Stimulated activated effector memory CD8-positive, alpha-beta T cell treated with anti-CD3 and anti-CD28 coated beads, Interleukin-12 subunit alpha, Interleukin-12 subunit beta, amount 100 ng/mL, for 72 hours (primary cell): ENCODE measurements around the gene DCHS1.

Source experiments
- ATAC-seq: fragments of 150-1000 bp; cut with Tn5 transposase; 2 replicates; pipeline ENCODE4 v1.10.0; 2021
- DNase-seq, 2 donors: peaks; one replicate each; pipeline ENCODE4 v3.0.0; 2021 to 2022; ENCODE audit warnings: low spot score in 2 of 2
- H3K27ac Mint-ChIP-seq: one replicate; pipeline ENCODE4 v1.8.0; 2022; ENCODE audit warnings: mild to moderate bottlenecking, mixed read lengths
- H3K36me3 Mint-ChIP-seq: one replicate; pipeline ENCODE4 v1.8.0; 2022; ENCODE audit warnings: mild to moderate bottlenecking, mixed read lengths
- H3K4me1 Mint-ChIP-seq: one replicate; pipeline ENCODE4 v1.8.0; 2022; ENCODE audit warnings: mixed read lengths
- H3K4me3 Mint-ChIP-seq: one replicate; pipeline ENCODE4 v1.8.0; 2022; ENCODE audit warnings: mild to moderate bottlenecking, mixed read lengths
- H3K9me3 Mint-ChIP-seq: one replicate; pipeline ENCODE4 v1.8.0; 2022; ENCODE audit warnings: mixed read lengths

The DCHS1 gene

GRCh38 chr11:6629573-6629891 lies 26.1 kb downstream of the DCHS1 start:
- Mint-ChIP-seq H3K4me3 (no peak overlapping the region), H3K4me1 (peaks cover 23% of the 10 kb centered on the region), H3K36me3 (no peaks in the 10 kb centered on the region), H3K27ac (no peak overlapping the region), H3K9me3 (no peaks in the 10 kb centered on the region)
- no peak for DNase-seq
- no peak for ATAC-seq

- no peak overlapping the region for H3K27ac Mint-ChIP-seq
- H3K4me3 Mint-ChIP-seq: no peak overlapping the region
- DNase-seq (no peak), ATAC-seq (no peak)
- no peaks in the 10 kb centered on the region for H3K36me3 Mint-ChIP-seq
- peaks cover 23% of the 10 kb centered on the region for H3K4me1 Mint-ChIP-seq
- no peaks in the 10 kb centered on the region for H3K9me3 Mint-ChIP-seq
Observed at GRCh38 chr11:6628526-6628925, 27.1 kb downstream of the DCHS1 start.

- H3K9me3 Mint-ChIP-seq: no peaks in the 10 kb centered on the region
- peak; percentile 42 for ATAC-seq
- peak overlapping the region; percentile 16 for H3K4me3 Mint-ChIP-seq
- peaks cover 23% of the 10 kb centered on the region for H3K4me1 Mint-ChIP-seq
- DNase-seq: no peak
- no peaks in the 10 kb centered on the region for H3K36me3 Mint-ChIP-seq
- H3K27ac Mint-ChIP-seq: peak overlapping the region; percentile 1
Observed at GRCh38 chr11:6627762-6628241, 27.8 kb downstream of the DCHS1 start.

GRCh38 chr11:6626971-6627761 lies 28.4 kb downstream of the DCHS1 start:
- ATAC-seq (no peak), DNase-seq (no peak)
- Mint-ChIP-seq H3K27ac (peak overlapping the region; percentile 1), H3K4me3 (peak overlapping the region; percentile 16), H3K9me3 (no peaks in the 10 kb centered on the region), H3K4me1 (peaks cover 23% of the 10 kb centered on the region), H3K36me3 (no peaks in the 10 kb centered on the region)

GRCh38 chr11:6625832-6626420 lies 29.7 kb downstream of the DCHS1 start:
- Mint-ChIP-seq H3K4me3 (no peak overlapping the region), H3K27ac (no peak overlapping the region), H3K9me3 (no peaks in the 10 kb centered on the region), H3K4me1 (peaks cover 23% of the 10 kb centered on the region), H3K36me3 (no peaks in the 10 kb centered on the region)
- ATAC-seq (no peak), DNase-seq (no peak)

DNA sequence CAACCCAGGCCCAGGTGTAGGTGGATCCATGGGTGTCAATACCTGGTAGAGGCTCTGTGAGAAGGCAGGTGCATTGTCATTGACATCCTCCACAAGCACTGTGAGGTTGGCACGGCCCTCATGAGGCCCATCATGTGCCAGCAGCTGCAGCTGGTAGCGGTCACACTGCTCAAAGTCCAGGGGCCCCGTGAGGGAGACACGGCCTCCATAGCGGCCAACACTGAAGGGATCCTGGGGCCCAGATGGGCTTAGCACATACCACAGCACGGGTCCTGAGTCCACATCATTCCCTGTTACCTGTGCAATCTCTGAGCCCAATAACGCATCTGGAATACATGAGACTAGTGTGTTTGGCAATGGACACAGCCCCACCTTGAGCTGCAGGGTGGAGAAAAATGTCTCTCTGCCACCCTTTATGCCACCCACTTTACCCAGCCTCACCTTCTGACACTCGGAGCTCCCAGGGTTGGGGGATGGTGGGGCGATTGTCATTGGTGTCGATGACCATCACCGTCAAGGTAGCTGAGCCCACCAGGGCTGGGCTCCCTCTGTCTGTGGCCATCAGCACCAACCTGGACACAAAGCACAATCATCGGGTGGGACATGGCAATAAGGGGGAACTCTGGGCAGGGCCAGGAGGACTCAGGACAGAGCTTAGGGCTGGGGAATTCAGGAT lies 30.3 kb downstream of the DCHS1 start:
- H3K4me1 Mint-ChIP-seq: peaks cover 23% of the 10 kb centered on the region
- H3K27ac Mint-ChIP-seq: no peak overlapping the region

DNA sequence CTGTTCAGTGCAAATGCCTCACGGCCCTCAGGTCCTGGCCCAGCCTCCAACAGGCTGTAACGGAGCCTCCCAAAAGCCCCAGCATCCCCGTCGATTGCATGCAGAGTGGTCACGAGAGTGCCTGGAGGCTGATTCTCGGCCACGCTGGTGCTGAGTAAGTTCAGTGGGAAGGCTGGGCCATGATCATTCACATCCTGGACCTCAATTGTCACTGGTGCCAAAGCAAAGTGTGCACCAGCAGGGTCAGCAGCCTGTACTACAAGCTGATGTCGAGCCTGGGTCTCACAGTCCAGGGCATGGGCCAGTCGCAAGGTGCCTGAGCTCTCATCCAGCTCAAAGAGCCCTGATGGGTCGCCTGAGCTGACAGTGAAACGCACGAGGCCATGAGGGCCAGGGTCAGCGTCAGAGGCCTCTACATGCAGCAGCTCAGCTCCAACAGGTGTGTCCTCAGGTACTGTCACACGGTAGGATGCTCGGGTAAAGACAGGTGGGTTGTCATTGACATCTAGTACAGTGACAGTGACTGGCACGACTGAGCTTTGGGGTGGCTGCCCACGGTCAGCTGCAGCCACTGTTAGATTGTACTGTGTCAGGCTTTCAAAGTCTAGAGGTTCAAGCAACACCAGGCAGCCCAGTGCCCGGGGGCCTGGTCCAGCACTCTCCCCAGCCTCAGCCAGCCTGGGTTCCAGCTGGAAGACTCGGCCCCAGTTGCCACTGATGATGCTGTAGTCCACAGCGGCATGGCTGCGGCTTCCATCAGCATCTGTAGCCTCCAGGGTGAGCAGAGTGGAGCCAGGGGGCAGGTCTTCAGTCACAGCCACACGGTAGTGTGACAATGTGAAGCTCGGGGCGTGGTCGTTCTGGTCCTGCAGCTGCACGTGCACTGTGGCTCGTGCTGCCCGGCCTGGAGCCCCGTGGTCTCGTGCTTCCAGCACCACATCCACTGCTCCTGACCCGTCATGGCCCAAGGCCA lies 31.9 kb downstream of the DCHS1 start:
- Mint-ChIP-seq H3K4me1 (peaks cover 23% of the 10 kb centered on the region), H3K4me3 (no peak overlapping the region), H3K9me3 (no peaks in the 10 kb centered on the region), H3K27ac (no peak overlapping the region), H3K36me3 (no peaks in the 10 kb centered on the region)
- DNase-seq: no peak
- no peak for ATAC-seq

More for the DNA sequence above, 30.3 kb downstream of the DCHS1 start:
- DNase-seq: no peak
- no peaks in the 10 kb centered on the region for H3K9me3 Mint-ChIP-seq
- ATAC-seq: no peak
- H3K4me3 Mint-ChIP-seq: no peak overlapping the region
- H3K36me3 Mint-ChIP-seq: no peaks in the 10 kb centered on the region

- DNase-seq (no peak), ATAC-seq (no peak)
- no peaks in the 10 kb centered on the region for H3K36me3 Mint-ChIP-seq
- no peak overlapping the region for H3K4me3 Mint-ChIP-seq
- H3K4me1 Mint-ChIP-seq: peaks cover 14% of the 10 kb centered on the region
- H3K9me3 Mint-ChIP-seq: no peaks in the 10 kb centered on the region
- H3K27ac Mint-ChIP-seq: no peak overlapping the region
Observed at GRCh38 chr11:6622261-6623171, 33.1 kb downstream of the DCHS1 start.

- peaks cover 7% of the 10 kb centered on the region for H3K4me1 Mint-ChIP-seq
- H3K4me3 Mint-ChIP-seq: no peak overlapping the region
- H3K27ac Mint-ChIP-seq: peak overlapping the region; percentile 79
- ATAC-seq: no peak
- no peak for DNase-seq
- H3K9me3 Mint-ChIP-seq: no peaks in the 10 kb centered on the region
- no peaks in the 10 kb centered on the region for H3K36me3 Mint-ChIP-seq
Observed at GRCh38 chr11:6621711-6622211, 33.8 kb downstream of the DCHS1 start.

DNA sequence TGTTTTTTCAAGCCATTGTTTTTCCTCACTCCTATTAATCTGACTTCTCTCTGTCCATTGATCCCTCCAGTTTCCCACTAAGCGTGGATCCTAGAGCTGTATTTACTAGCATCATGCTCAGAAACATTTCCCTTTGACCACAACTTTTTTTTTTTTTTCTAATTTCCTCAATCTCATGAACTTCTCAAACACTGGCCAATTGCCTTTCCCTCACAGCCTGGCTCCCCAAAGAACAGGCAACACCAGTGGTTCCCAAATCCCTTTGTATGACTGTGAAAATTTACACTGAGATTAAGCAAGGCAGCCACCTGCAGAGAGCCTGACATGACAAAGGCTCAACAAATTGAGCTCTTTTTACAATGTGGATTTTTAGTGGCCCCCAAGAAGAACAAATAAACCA lies 35.0 kb downstream of the DCHS1 start:
- DNase-seq (no peak), ATAC-seq (no peak)
- Mint-ChIP-seq H3K27ac (no peak overlapping the region), H3K9me3 (no peaks in the 10 kb centered on the region), H3K36me3 (no peaks in the 10 kb centered on the region), H3K4me3 (no peak overlapping the region), H3K4me1 (no peaks in the 10 kb centered on the region)

DNA sequence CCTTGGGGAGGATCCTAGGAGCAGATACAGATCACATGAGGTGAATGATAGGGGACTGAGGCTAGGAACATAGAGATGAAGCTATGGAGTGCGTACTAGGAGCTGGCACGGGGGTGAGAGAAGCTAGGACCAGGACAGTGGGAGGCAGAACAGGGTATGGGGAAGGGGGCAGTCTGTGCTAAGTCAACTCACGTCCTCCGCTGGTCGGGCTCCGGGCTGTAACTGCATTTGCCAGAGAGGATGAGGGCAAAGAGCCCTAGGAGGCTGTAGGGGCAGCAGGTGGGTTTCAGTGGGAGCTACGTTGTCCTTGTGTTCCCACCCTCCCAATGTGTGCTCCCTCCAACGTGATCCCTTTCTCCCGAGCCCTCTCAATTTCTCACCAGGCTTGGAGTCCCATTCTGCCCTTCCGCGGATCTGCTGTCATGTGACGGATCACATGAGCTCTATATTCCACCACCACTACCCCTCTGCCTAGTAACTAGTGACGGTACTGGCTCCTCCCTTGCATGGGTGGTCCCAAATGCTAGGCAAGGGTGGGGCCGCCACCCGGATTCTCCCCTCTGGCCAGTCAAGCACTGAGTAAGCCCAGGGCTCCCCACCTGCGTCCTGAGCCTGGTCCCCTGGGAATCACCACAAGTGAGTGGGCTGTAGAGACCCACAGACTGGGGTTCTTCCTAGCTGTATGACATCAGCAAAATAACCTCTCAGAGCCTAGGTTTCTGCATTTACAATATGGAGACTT lies 36.4 kb downstream of the DCHS1 start, which contains the start of gene TPP1:
Gene TPP1, minus strand, starts transcription at position 419 of the 742 bp plus-strand sequence. Its CDS starts 22 bp downstream, at position 397.
- no peak within 1 kb of the TSS for H3K27ac Mint-ChIP-seq
- H3K4me1 Mint-ChIP-seq: no peaks in the 10 kb centered on the region
- H3K36me3 Mint-ChIP-seq: no peaks in the 10 kb centered on the region
- peak; percentile 82 to 97 for DNase-seq
- H3K4me3 Mint-ChIP-seq: no peak within 1 kb of the TSS
- peak; percentile 95 for ATAC-seq
- H3K9me3 Mint-ChIP-seq: no peaks in the 10 kb centered on the region

GRCh38 chr11:6618117-6619003 lies 37.2 kb downstream of the DCHS1 start:
- ATAC-seq (peak; percentile 73), DNase-seq (peak; percentile 23 to 70)
- H3K27ac Mint-ChIP-seq: no peak overlapping the region
- no peaks in the 10 kb centered on the region for H3K4me1 Mint-ChIP-seq
- no peaks in the 10 kb centered on the region for H3K36me3 Mint-ChIP-seq
- H3K4me3 Mint-ChIP-seq: no peak overlapping the region
- no peaks in the 10 kb centered on the region for H3K9me3 Mint-ChIP-seq
